HepG2 (cell line): ENCODE measurements around the gene KDM2B. TPM values are rescaled to one million over a fixed set of nuclear protein-coding genes. Genes with fewer than 3 reads are reported as not detected.

Experiments used
- CSRNP1 ChIP-seq: sonication (generic); formaldehyde crosslinking; IDR thresholded peaks from 2 replicates; pipeline ENCODE4 v1.8.1; 2023; ENCODE audit warnings: mild to moderate bottlenecking, missing genetic modification reagents
- GPBP1L1 ChIP-seq: sonication (generic); formaldehyde crosslinking; IDR thresholded peaks from 2 replicates; pipeline ENCODE4 v1.5.0; 2020; ENCODE audit warnings: mild to moderate bottlenecking, missing genetic modification reagents
- HBP1 ChIP-seq: IDR thresholded peaks from 2 replicates; pipeline ENCODE4 v1.6.1; 2016; ENCODE audit warnings: low read depth, control low read depth
- HIC2 ChIP-seq: sonication (generic); formaldehyde crosslinking; IDR thresholded peaks from 2 replicates; pipeline ENCODE4 v1.9.0; 2022; ENCODE audit warnings: low read depth, missing genetic modification reagents
- HNF4A ChIP-seq: sonication (generic); formaldehyde crosslinking; IDR thresholded peaks from 2 replicates; pipeline ENCODE4 v1.4.0; 2020; ENCODE audit warnings: missing genetic modification reagents
- IKZF5 ChIP-seq: IDR thresholded peaks from 2 replicates; pipeline ENCODE4 v1.6.1; 2018; ENCODE audit warnings: missing genetic modification reagents, mild to moderate bottlenecking, missing compliant biosample characterization
- KDM4B ChIP-seq: sonication (generic); formaldehyde crosslinking; IDR thresholded peaks from 2 replicates; pipeline ENCODE4 v1.4.0; 2020; ENCODE audit warnings: missing genetic modification reagents
- MAX ChIP-seq: IDR thresholded peaks from 2 replicates; pipeline ENCODE4 v1.6.1; 2012; ENCODE audit warnings: inconsistent platforms
- NCOA1 ChIP-seq: sonication (generic); formaldehyde crosslinking; IDR thresholded peaks from 2 replicates; pipeline ENCODE4 v1.9.0; 2021; ENCODE audit warnings: missing genetic modification reagents
- PATZ1 ChIP-seq: sonication (generic); formaldehyde crosslinking; IDR thresholded peaks from 2 replicates; pipeline ENCODE4 v1.4.0; 2020; ENCODE audit warnings: missing genetic modification reagents
- SP2 ChIP-seq: sonication (generic); formaldehyde crosslinking; IDR thresholded peaks from 2 replicates; pipeline ENCODE4 v1.5.1; 2020; ENCODE audit warnings: mild to moderate bottlenecking, missing genetic modification reagents
- TCF12 ChIP-seq, 2 experiments: fragments of 450-650 bp in 1 of 2; sonication (generic) in 1 of 2; formaldehyde crosslinking in 1 of 2; IDR thresholded peaks; 2 replicates each; pipeline versions ENCODE4 v1.6.1 to v1.8.0; 2017 to 2022; ENCODE audit warnings: antibody characterized with exemption in 1 of 2, mild to moderate bottlenecking in 1 of 2, missing genetic modification reagents in 1 of 2, moderate library complexity in 1 of 2
- XBP1 ChIP-seq: sonication (generic); formaldehyde crosslinking; IDR thresholded peaks from 2 replicates; pipeline ENCODE4 v1.5.0; 2020; ENCODE audit warnings: missing genetic modification reagents
- ZNF230 ChIP-seq: sonication (generic); formaldehyde crosslinking; IDR thresholded peaks from 2 replicates; pipeline ENCODE4 v1.4.0; 2020; ENCODE audit warnings: mild to moderate bottlenecking, missing genetic modification reagents
- ZNF274 ChIP-seq: sonication (generic); formaldehyde crosslinking; IDR thresholded peaks from 2 replicates; pipeline ENCODE4 v1.5.1; 2020; ENCODE audit warnings: mild to moderate bottlenecking, missing genetic modification reagents
- ZNF367 ChIP-seq: sonication (generic); formaldehyde crosslinking; IDR thresholded peaks from 2 replicates; pipeline ENCODE4 v1.4.0; 2020; ENCODE audit warnings: missing genetic modification reagents, borderline replicate concordance
- ZNF580 ChIP-seq: IDR thresholded peaks from 2 replicates; pipeline ENCODE4 v1.6.1; 2016; ENCODE audit warnings: low read depth, borderline replicate concordance
- ZNF607 ChIP-seq: sonication (generic); formaldehyde crosslinking; IDR thresholded peaks from 2 replicates; pipeline ENCODE4 v1.5.1; 2020; ENCODE audit warnings: missing genetic modification reagents, mild to moderate bottlenecking, borderline replicate concordance
- polyA plus RNA-seq, 8 experiments: library from polyadenylated mRNA; depleted of rRNA in 3 of 8; stranded (reverse) in 7 of 8; unstranded in 1 of 8; fragments of >200 nt; fragmentation: Illumina TruSeq in 4 of 8; extraction: Trizol in 4 of 8; gene quantifications; 2 replicates each; pipeline versions ENCODE4 v1.2.1 to v1.2.3, GENCODE V29; 2011 to 2016; ENCODE audit warnings: low read depth in 4 of 8, missing spikeins in 1 of 8, mixed read lengths in 1 of 8; ENCODE audit not compliant: insufficient read depth in 1 of 8
- total RNA-seq, 5 experiments: library from RNA; depleted of rRNA; stranded (reverse); fragments of >200 nt; fragmentation: Illumina TruSeq; extraction: Trizol; gene quantifications; 2 replicates each; pipeline ENCODE4 v1.2.3, GENCODE V29; 2016; ENCODE audit warnings: low read depth in 1 of 5

KDM2B gene
- total and polyA plus RNA-seq, 2 of the 13 experiments (the other 11 are each of a cell fraction or from before 2014, with no cell fraction given) = 17.5 to 26.1 TPM

- TF ChIP-seq CSRNP1 (CRISPR knock-in tag) (no peak), SP2 (CRISPR knock-in tag) (peak; percentile 4; the same call in 1 of the 2 replicates), ZNF607 (no peak), HBP1 (CRISPR knock-in tag) (no peak), ZNF274 (CRISPR knock-in tag) (no peak; the same call in 1 of the 2 replicates), HNF4A (CRISPR knock-in tag) (no peak), GPBP1L1 (no peak), TCF12 (IDR thresholded peaks at IDR 0.05) (no peak), TCF12 (CRISPR knock-in tag; IDR thresholded peaks at IDR 0.05) (0 out of 2 replicates have a peak, but pooled peaks have one; percentile 7), ZNF367 (no peak), ZNF230 (CRISPR knock-in tag) (no peak), NCOA1 (no peak), PATZ1 (CRISPR knock-in tag) (no peak; the same call in 1 of the 2 replicates), HIC2 (CRISPR knock-in tag) (no peak), KDM4B (CRISPR knock-in tag) (no peak), MAX (peak; percentile 69), IKZF5 (no peak), ZNF580 (CRISPR knock-in tag) (no peak), XBP1 (no peak)
Measured at GRCh38 chr12:121626853-121627640, 46.2 kb upstream of the KDM2B start (continued).
